Stimulated activated naive B cell treated with anti-CD40 and anti-IgM and Interleukin-4, amounts not matched to agents 10 μg/mL and 1 μg/mL and 100 μg/mL, for 72 hours (primary cell): Measurements from ENCODE around the gene DNAI7.

Source experiments
- ATAC-seq, 2 donors: fragments of 150-1000 bp; cut with Tn5 transposase; replicated peaks; 2 replicates each; pipeline ENCODE4 v1.10.0; 2021; ENCODE audit warnings: moderate library complexity in 1 of 2
- DNase-seq: peaks from one replicate; pipeline ENCODE4 v3.0.0; 2021
- H3K27ac Mint-ChIP-seq: one replicate; pipeline ENCODE4 v1.8.0; 2022; ENCODE audit warnings: mild to moderate bottlenecking, mixed read lengths
- H3K27me3 Mint-ChIP-seq, 2 donors: one replicate each; pipeline ENCODE4 v1.8.0; 2022; ENCODE audit warnings: mixed read lengths in 2 of 2
- H3K36me3 Mint-ChIP-seq, 2 donors: one replicate each; pipeline ENCODE4 v1.8.0; 2022; ENCODE audit warnings: mixed read lengths in 2 of 2, mild to moderate bottlenecking in 1 of 2
- H3K4me1 Mint-ChIP-seq, 2 donors: one replicate each; pipeline ENCODE4 v1.8.0; 2022; ENCODE audit warnings: mixed read lengths in 2 of 2, mild to moderate bottlenecking in 1 of 2
- H3K4me3 Mint-ChIP-seq, 2 donors: one replicate each; pipeline ENCODE4 v1.8.0; 2022; ENCODE audit warnings: mild to moderate bottlenecking in 2 of 2, mixed read lengths in 2 of 2, moderate library complexity in 1 of 2
- H3K9me3 Mint-ChIP-seq, 2 donors: one replicate each; pipeline ENCODE4 v1.8.0; 2022; ENCODE audit warnings: mixed read lengths in 2 of 2, mild to moderate bottlenecking in 1 of 2

Gene DNAI7

GRCh38 chr12:25135531-25136154, 59.3 kb downstream of the DNAI7 start:
- H3K4me1 Mint-ChIP-seq = peaks cover 0 to 7% of the 10 kb centered on the region in 2 donors
- DNase-seq (no peak), ATAC-seq (no peak)
- peaks cover 2 to 6% of the 10 kb centered on the region in 2 donors for H3K9me3 Mint-ChIP-seq
- no peak overlapping the region for H3K4me3 Mint-ChIP-seq
- peaks cover 0 to 4% of the 10 kb centered on the region in 2 donors for H3K36me3 Mint-ChIP-seq
- no peaks in the 10 kb centered on the region for H3K27me3 Mint-ChIP-seq
- H3K27ac Mint-ChIP-seq = no peak overlapping the region

DNA sequence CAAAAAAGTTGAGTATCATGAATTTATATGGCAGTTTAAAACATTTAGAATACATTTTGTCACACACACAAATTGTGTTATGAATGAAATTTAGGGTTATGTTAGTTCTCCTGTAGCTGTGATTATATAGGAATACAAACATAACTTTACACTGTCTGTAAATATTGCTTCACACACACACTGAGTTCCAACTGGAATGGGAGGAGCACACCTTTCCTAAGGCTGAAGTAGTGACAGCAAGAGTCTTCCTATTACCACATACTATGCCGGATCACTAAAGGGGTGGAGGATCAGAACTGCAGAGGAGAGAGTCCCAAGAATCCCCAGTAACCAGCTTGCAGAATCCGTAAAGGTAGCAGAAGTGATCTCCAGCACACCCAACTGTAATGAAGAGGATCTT, 63.7 kb downstream of the DNAI7 start:
- H3K4me1 Mint-ChIP-seq = peaks cover 5 to 18% of the 10 kb centered on the region in 2 donors
- H3K4me3 Mint-ChIP-seq = no peak overlapping the region
- ATAC-seq (no peak), DNase-seq (no peak)
- no peaks in the 10 kb centered on the region for H3K9me3 Mint-ChIP-seq
- no peak overlapping the region for H3K27ac Mint-ChIP-seq
- H3K36me3 Mint-ChIP-seq = no peaks in the 10 kb centered on the region
- H3K27me3 Mint-ChIP-seq = no peaks in the 10 kb centered on the region

- no peak for DNase-seq
- Mint-ChIP-seq H3K4me1 (peaks cover 5 to 18% of the 10 kb centered on the region in 2 donors), H3K27ac (no peak overlapping the region), H3K9me3 (no peaks in the 10 kb centered on the region), H3K27me3 (no peaks in the 10 kb centered on the region), H3K4me3 (no peak overlapping the region), H3K36me3 (no peaks in the 10 kb centered on the region)
- ATAC-seq = no peak
Observed at GRCh38 chr12:25130741-25131188, 64.2 kb downstream of the DNAI7 start.

- no peak for DNase-seq
- Mint-ChIP-seq H3K4me3 (no peak overlapping the region), H3K36me3 (no peaks in the 10 kb centered on the region), H3K27ac (no peak overlapping the region), H3K9me3 (no peaks in the 10 kb centered on the region), H3K27me3 (no peaks in the 10 kb centered on the region), H3K4me1 (peaks cover 5 to 12% of the 10 kb centered on the region in 2 donors)
- ATAC-seq = no peak
Observed at GRCh38 chr12:25126746-25127145, 68.2 kb downstream of the DNAI7 start.

DNA sequence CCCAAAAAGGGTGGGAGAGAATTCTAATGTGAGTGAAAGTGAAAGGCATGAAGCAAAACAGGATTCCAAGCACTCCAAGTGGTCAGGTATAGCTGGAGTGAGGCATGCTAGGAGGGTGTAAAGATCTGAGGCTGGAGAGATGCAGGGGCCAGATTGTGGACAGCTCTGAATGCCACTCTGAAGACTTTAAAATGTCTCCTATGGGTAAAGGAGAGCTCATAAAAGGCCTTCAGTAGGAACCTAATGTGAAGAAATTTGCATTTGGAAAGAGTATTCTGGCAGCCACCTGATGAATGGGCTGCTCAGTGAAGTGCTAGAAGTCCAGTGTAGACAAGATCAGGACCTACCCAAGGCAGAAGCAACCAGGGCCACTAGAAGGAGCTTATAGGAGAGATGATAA, 68.9 kb downstream of the DNAI7 start:
- DNase-seq = no peak
- no peak overlapping the region for H3K4me3 Mint-ChIP-seq
- H3K4me1 Mint-ChIP-seq = peaks cover 5 to 12% of the 10 kb centered on the region in 2 donors
- no peaks in the 10 kb centered on the region for H3K27me3 Mint-ChIP-seq
- no peak for ATAC-seq
- H3K36me3 Mint-ChIP-seq = no peaks in the 10 kb centered on the region
- H3K9me3 Mint-ChIP-seq = no peaks in the 10 kb centered on the region
- H3K27ac Mint-ChIP-seq = no peak overlapping the region

DNA sequence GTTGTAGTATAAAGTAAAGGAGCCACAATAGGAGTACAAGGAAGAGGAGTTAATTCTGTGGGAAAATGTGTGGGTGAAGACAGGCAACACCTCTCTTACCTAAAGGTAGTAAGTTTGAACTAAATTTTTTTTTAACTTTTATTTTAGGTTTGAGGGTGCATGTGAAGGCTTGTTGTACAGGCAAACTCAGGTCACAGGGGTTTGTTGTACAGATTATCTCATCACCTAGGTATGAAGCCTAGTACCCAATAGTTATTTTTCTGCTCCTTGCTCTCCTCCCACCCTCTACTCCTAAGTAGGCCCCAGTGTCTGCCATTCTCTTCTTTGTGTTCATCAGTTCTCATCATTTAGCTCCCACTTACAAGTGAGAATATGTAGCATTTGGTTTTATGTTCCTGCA, 70.5 kb downstream of the DNAI7 start:
- DNase-seq = no peak
- H3K4me3 Mint-ChIP-seq = no peak overlapping the region
- H3K27ac Mint-ChIP-seq = no peak overlapping the region
- no peaks in the 10 kb centered on the region for H3K9me3 Mint-ChIP-seq
- H3K27me3 Mint-ChIP-seq = peaks cover 0 to 5% of the 10 kb centered on the region in 2 donors
- H3K36me3 Mint-ChIP-seq = no peaks in the 10 kb centered on the region
- peaks cover 5 to 12% of the 10 kb centered on the region in 2 donors for H3K4me1 Mint-ChIP-seq
- ATAC-seq = no peak

DNA sequence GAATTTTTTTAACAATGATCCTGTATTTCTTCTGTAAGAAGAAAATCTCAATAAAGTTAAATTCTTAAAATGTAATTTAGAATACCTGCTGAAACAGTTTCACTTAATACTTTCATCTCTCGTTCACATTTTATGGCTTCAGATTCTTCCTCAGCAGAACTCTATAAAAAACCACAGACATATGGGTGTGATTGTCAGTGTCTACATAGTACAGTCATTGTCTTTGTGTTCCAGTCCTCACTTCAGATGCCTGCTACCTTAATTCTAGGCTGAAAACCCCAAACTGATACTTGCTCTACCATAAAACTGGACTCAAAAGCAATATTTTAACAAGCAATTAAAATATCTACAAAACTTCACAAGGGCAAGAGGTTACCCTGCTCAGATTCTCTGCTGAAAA, 71.8 kb downstream of the DNAI7 start:
- Mint-ChIP-seq H3K4me1 (no peaks in the 10 kb centered on the region), H3K9me3 (no peaks in the 10 kb centered on the region)

DNA sequence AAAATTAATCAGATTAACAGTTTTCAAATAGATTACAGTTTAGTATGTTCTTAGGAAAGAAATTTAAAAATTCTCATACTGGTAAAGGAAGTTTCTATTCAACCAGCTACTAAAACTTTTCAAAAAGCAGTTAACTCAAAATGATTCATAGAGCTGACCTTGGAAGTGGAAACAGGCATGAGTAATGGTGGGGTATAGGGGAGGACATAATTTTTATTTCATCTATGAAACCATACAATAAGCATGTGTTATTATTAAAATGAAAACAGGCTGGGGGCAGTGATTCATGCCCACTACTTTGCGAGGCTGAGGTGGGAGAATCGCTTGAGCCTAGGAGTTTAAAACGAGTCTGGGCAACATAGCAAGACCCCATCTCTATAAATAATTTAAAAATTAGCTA, 73.0 kb downstream of the DNAI7 start:
- DNase-seq = no peak

More for the DNA sequence above, 71.8 kb downstream of the DNAI7 start:
- no peak for ATAC-seq
- Mint-ChIP-seq H3K4me3 (no peak overlapping the region), H3K27me3 (peaks cover 0 to 5% of the 10 kb centered on the region in 2 donors), H3K27ac (no peak overlapping the region), H3K36me3 (no peaks in the 10 kb centered on the region)
- no peak for DNase-seq

GRCh38 chr12:25121110-25121509, 73.8 kb downstream of the DNAI7 start:
- H3K36me3 Mint-ChIP-seq = no peaks in the 10 kb centered on the region

More for the DNA sequence above, 73.0 kb downstream of the DNAI7 start:
- Mint-ChIP-seq H3K27me3 (peaks cover 0 to 5% of the 10 kb centered on the region in 2 donors), H3K4me3 (no peak overlapping the region), H3K27ac (no peak overlapping the region), H3K4me1 (no peaks in the 10 kb centered on the region), H3K9me3 (no peaks in the 10 kb centered on the region), H3K36me3 (no peaks in the 10 kb centered on the region)
- ATAC-seq = no peak

GRCh38 chr12:25119020-25119419, 75.9 kb downstream of the DNAI7 start:
- Mint-ChIP-seq H3K27ac (no peak overlapping the region), H3K27me3 (peaks cover 0 to 5% of the 10 kb centered on the region in 2 donors), H3K9me3 (no peaks in the 10 kb centered on the region), H3K4me1 (peaks cover 7 to 12% of the 10 kb centered on the region in 2 donors), H3K36me3 (no peaks in the 10 kb centered on the region), H3K4me3 (no peak overlapping the region)
- DNase-seq = no peak
- no peak for ATAC-seq

More at GRCh38 chr12:25121110-25121509, 73.8 kb downstream of the DNAI7 start:
- Mint-ChIP-seq H3K4me3 (no peak overlapping the region), H3K27ac (no peak overlapping the region), H3K9me3 (no peaks in the 10 kb centered on the region), H3K4me1 (no peaks in the 10 kb centered on the region), H3K27me3 (peaks cover 0 to 5% of the 10 kb centered on the region in 2 donors)
- DNase-seq (no peak), ATAC-seq (no peak)

DNA sequence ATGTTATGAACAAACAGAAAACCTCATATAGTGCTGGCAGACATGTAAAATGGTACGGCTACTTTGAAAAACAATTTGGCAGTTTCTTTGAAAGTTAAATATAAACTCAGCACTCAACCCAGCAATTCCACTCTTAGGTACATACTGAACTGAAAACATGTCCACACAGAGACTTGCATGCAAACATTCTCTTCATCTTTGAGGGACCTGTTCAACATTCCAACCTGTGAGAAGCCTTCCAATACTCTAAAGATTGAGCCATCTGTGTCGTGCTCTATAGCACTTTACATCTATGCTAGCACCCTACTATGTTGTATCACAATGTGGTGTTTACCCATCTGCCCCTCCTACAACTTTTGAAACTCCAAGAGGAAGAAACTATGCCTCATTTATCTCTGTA, 79.3 kb downstream of the DNAI7 start:
- DNase-seq (no peak), ATAC-seq (peak; percentile 34 to 62)
- Mint-ChIP-seq H3K36me3 (peaks cover 0 to 6% of the 10 kb centered on the region in 2 donors), H3K27me3 (peaks cover 0 to 5% of the 10 kb centered on the region in 2 donors), H3K4me3 (no peak overlapping the region), H3K9me3 (no peaks in the 10 kb centered on the region), H3K27ac (no peak overlapping the region), H3K4me1 (peaks cover 9 to 12% of the 10 kb centered on the region in 2 donors)

GRCh38 chr12:25113651-25114050, 81.3 kb downstream of the DNAI7 start:
- H3K36me3 Mint-ChIP-seq = peaks cover 13 to 17% of the 10 kb centered on the region in 2 donors
- peak overlapping the region; percentile 0 for H3K27ac Mint-ChIP-seq
- no peak for DNase-seq
- peaks cover 12 to 13% of the 10 kb centered on the region in 2 donors for H3K4me1 Mint-ChIP-seq
- no peaks in the 10 kb centered on the region for H3K27me3 Mint-ChIP-seq
- no peak for ATAC-seq
- H3K4me3 Mint-ChIP-seq = no peak overlapping the region
- peaks cover 0 to 5% of the 10 kb centered on the region in 2 donors for H3K9me3 Mint-ChIP-seq

DNA sequence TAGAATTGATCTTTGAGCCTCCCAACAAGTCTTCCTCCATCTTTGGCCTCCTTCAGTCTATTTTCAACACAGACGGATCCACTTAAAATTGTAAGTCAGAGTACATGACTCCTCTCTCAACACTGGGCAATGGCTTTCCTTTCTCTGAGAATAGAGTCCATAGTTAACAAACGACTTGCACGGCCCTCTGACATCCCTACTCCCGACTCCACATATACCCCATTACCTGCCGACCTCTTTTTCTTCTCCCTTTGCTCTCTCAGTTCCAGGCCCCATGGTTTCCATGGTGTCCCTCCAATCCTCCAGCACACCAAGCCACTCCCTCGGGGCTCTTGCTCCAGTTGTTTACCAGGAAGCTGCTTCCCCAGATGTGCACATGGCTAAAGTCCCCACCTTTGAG, 84.7 kb downstream of the DNAI7 start:
- Mint-ChIP-seq H3K4me1 (peaks cover 13 to 16% of the 10 kb centered on the region in 2 donors), H3K36me3 (peaks cover 22 to 29% of the 10 kb centered on the region in 2 donors), H3K27ac (peak overlapping the region; percentile 83), H3K9me3 (peaks cover 0 to 5% of the 10 kb centered on the region in 2 donors), H3K27me3 (no peaks in the 10 kb centered on the region), H3K4me3 (peak overlapping the region in 1 of 2 donors; percentile 37)
- no peak for DNase-seq
- no peak for ATAC-seq

- ATAC-seq (peak; percentile 91 to 94), DNase-seq (no peak)
- Mint-ChIP-seq H3K36me3 (peaks cover 23 to 25% of the 10 kb centered on the region in 2 donors), H3K4me3 (no peak overlapping the region), H3K27me3 (no peaks in the 10 kb centered on the region), H3K4me1 (peaks cover 8 to 12% of the 10 kb centered on the region in 2 donors), H3K27ac (peak overlapping the region; percentile 37), H3K9me3 (peaks cover 0 to 5% of the 10 kb centered on the region in 2 donors)
Observed at GRCh38 chr12:25107920-25108319, 87.0 kb downstream of the DNAI7 start.

GRCh38 chr12:25106818-25107217, 88.1 kb downstream of the DNAI7 start:
- no peak for DNase-seq
- ATAC-seq = no peak
- Mint-ChIP-seq H3K27ac (no peak overlapping the region), H3K36me3 (peaks cover 28% of the 10 kb centered on the region in 2 donors), H3K4me3 (no peak overlapping the region), H3K27me3 (no peaks in the 10 kb centered on the region), H3K4me1 (peaks cover 13 to 14% of the 10 kb centered on the region in 2 donors), H3K9me3 (peaks cover 0 to 5% of the 10 kb centered on the region in 2 donors)
